H1 (cell line): ENCODE results near the gene SENP3. TPM values are rescaled to one million over a fixed set of nuclear protein-coding genes. Genes with fewer than 3 reads are reported as not detected.

Experiments used
- CTCF ChIA-PET: fragments of 300-600 bp; sonication (Branson Sonifier 250); formaldehyde crosslinking; loops from one replicate; lab custom pipeline; 2021; ENCODE audit not compliant: partially characterized antibody; lab: Charles Lee
- POLR2A ChIA-PET: fragments of 300-600 bp; sonication (Branson Sonifier 250); formaldehyde crosslinking; loops from one replicate; lab custom pipeline; 2021; ENCODE audit warnings: inconsistent platforms; ENCODE audit not compliant: partially characterized antibody; lab: Charles Lee
- DNase-seq, 2 experiments: peaks; one replicate each; pipeline versions ENCODE4 v3.0.0 to v3.0.0-alpha.2; 2010 to 2022; ENCODE audit warnings: low spot score in 2 of 2, low read depth in 1 of 2, mixed read lengths in 1 of 2
- FAIRE-seq: peaks from 2 replicates; lab custom pipeline; 2011; peaks lifted over from hg19 to GRCh38; lab: Jason Lieb, UNC
- H2AFZ ChIP-seq: 2 replicates; pipeline ENCODE4 v1.8.1; 2012; ENCODE audit warnings: low read length, inconsistent platforms
- H2AK5ac ChIP-seq: 2 replicates; pipeline ENCODE4 v1.6.1; 2013; ENCODE audit warnings: low read depth, low read length
- H2BK120ac ChIP-seq: replicated peaks from 2 replicates; pipeline ENCODE3; 2013; ENCODE audit warnings: low read depth, low read length, inconsistent platforms
- H2BK12ac ChIP-seq: 2 replicates; pipeline ENCODE4 v1.6.1; 2013; ENCODE audit warnings: low read depth, low read length
- H2BK15ac ChIP-seq: 2 replicates; pipeline ENCODE4 v1.6.1; 2013; ENCODE audit warnings: low read length
- H2BK20ac ChIP-seq: 2 replicates; pipeline ENCODE4 v1.6.1; 2013; ENCODE audit warnings: low read length
- H2BK5ac ChIP-seq: 2 replicates; pipeline ENCODE4 v1.6.1; 2013; ENCODE audit warnings: low read depth, low read length
- H3K14ac ChIP-seq: 2 replicates; pipeline ENCODE4 v1.6.1; 2013; ENCODE audit warnings: inconsistent platforms; ENCODE audit not compliant: insufficient read length
- H3K18ac ChIP-seq: 2 replicates; pipeline ENCODE4 v1.6.1; 2013; ENCODE audit warnings: low read length; ENCODE audit errors: extremely low read depth
- H3K23ac ChIP-seq: 2 replicates; pipeline ENCODE4 v1.6.1; 2013; ENCODE audit warnings: inconsistent platforms; ENCODE audit not compliant: insufficient read length
- H3K23me2 ChIP-seq: 2 replicates; pipeline ENCODE4 v1.6.1; 2013; ENCODE audit warnings: low read depth, low read length
- H3K27ac ChIP-seq: 2 replicates; pipeline ENCODE4 v1.6.1; 2011; ENCODE audit warnings: low read depth, low read length, inconsistent platforms
- H3K27me3 ChIP-seq, 4 experiments: replicated peaks in 1 of 4; 1 replicate in 1 of 4; 2 replicates in 3 of 4; pipeline versions ENCODE4 v1.6.1 to v1.8.1; 2011 to 2013; ENCODE audit warnings: low read length in 3 of 4, mild to moderate bottlenecking in 3 of 4, inconsistent platforms in 2 of 4, mixed read lengths in 2 of 4, moderate library complexity in 1 of 4; ENCODE audit not compliant: control insufficient read depth in 3 of 4, insufficient read depth in 3 of 4; ENCODE audit errors: extremely low read depth in 1 of 4
- H3K36me3 ChIP-seq, 4 experiments: 2 replicates each; pipeline versions ENCODE4 v1.6.1 to v1.8.1; 2011 to 2013; ENCODE audit warnings: mild to moderate bottlenecking in 4 of 4, low read length in 3 of 4, moderate library complexity in 2 of 4, control low read depth in 1 of 4, inconsistent platforms in 1 of 4; ENCODE audit not compliant: insufficient read depth in 4 of 4, control insufficient read depth in 2 of 4
- H3K4ac ChIP-seq: replicated peaks from 2 replicates; pipeline ENCODE3; 2013; ENCODE audit warnings: low read length, low read depth, mixed read lengths, inconsistent platforms; ENCODE audit not compliant: insufficient read length
- H3K4me1 ChIP-seq, 4 experiments: replicated peaks in 1 of 4; 1 replicate in 1 of 4; 2 replicates in 3 of 4; pipeline versions ENCODE4 v1.6.1 to v1.8.1; 2011 to 2013; ENCODE audit warnings: low read length in 3 of 4, inconsistent platforms in 2 of 4, mixed read lengths in 1 of 4; ENCODE audit not compliant: insufficient read depth in 4 of 4, control insufficient read depth in 3 of 4
- H3K4me2 ChIP-seq, 2 experiments: 2 replicates each; pipeline versions ENCODE4 v1.6.1 to v1.8.1; 2011 to 2013; ENCODE audit warnings: low read depth in 2 of 2, low read length in 2 of 2, control low read depth in 1 of 2, inconsistent platforms in 1 of 2, mild to moderate bottlenecking in 1 of 2; ENCODE audit not compliant: insufficient read depth in 1 of 2
- H3K4me3 ChIP-seq, 4 experiments: fragments of 200-600, 300-600 bp in 1 of 4; sonication (generic), shearing (Covaris generic), sonication (Bioruptor Twin) in 1 of 4; 2 replicates each; pipeline versions ENCODE4 v1.5.1 to v1.8.1; 2011 to 2016; ENCODE audit warnings: low read length in 4 of 4, low read depth in 3 of 4, control low read depth in 2 of 4, inconsistent platforms in 2 of 4, mild to moderate bottlenecking in 2 of 4, mixed read lengths in 1 of 4, moderate library complexity in 1 of 4; ENCODE audit not compliant: insufficient read depth in 2 of 4; ENCODE audit errors: extremely low read depth in 1 of 4
- H3K56ac ChIP-seq: replicated peaks from 2 replicates; pipeline ENCODE3; 2013; ENCODE audit warnings: low read depth, mild to moderate bottlenecking, mixed read lengths, low read length, inconsistent platforms; ENCODE audit not compliant: insufficient read length
- H3K79me1 ChIP-seq: 2 replicates; pipeline ENCODE4 v1.6.1; 2013; ENCODE audit warnings: low read depth, low read length, control low read depth
- H3K79me2 ChIP-seq, 2 experiments: 2 replicates each; pipeline versions ENCODE4 v1.6.1 to v1.8.1; 2012 to 2013; ENCODE audit warnings: low read length in 2 of 2, mild to moderate bottlenecking in 2 of 2, inconsistent platforms in 1 of 2; ENCODE audit not compliant: insufficient read depth in 2 of 2, control insufficient read depth in 1 of 2
- H3K9ac ChIP-seq, 4 experiments: replicated peaks in 1 of 4; 1 replicate in 1 of 4; 2 replicates in 3 of 4; pipeline versions ENCODE4 v1.6.1 to v1.8.1; 2011 to 2013; ENCODE audit warnings: low read depth in 3 of 4, low read length in 3 of 4, control low read depth in 2 of 4, mild to moderate bottlenecking in 2 of 4, moderate library complexity in 2 of 4, inconsistent platforms in 1 of 4; ENCODE audit errors: extremely low read depth in 1 of 4
- H3K9me3 ChIP-seq, 2 experiments: 2 replicates each; pipeline versions ENCODE4 v1.6.1 to v1.8.1; 2012 to 2013; ENCODE audit warnings: mild to moderate bottlenecking in 2 of 2, moderate library complexity in 2 of 2, control low read depth in 1 of 2, inconsistent platforms in 1 of 2, low read depth in 1 of 2, low read length in 1 of 2, mixed read lengths in 1 of 2; ENCODE audit not compliant: insufficient read depth in 2 of 2
- H4K20me1 ChIP-seq, 2 experiments: replicated peaks in 1 of 2; 2 replicates each; pipeline versions ENCODE3 to v1.8.1; 2011 to 2013; ENCODE audit warnings: inconsistent platforms in 2 of 2, low read length in 2 of 2, mild to moderate bottlenecking in 1 of 2; ENCODE audit not compliant: insufficient read depth in 2 of 2, control insufficient read depth in 1 of 2
- H4K5ac ChIP-seq: 2 replicates; pipeline ENCODE4 v1.6.1; 2013; ENCODE audit warnings: low read length, low read depth, mixed read lengths, inconsistent platforms; ENCODE audit not compliant: insufficient read length
- H4K8ac ChIP-seq: 2 replicates; pipeline ENCODE4 v1.8.0; 2013; ENCODE audit warnings: mild to moderate bottlenecking, moderate library complexity, low read length, inconsistent platforms; ENCODE audit not compliant: insufficient read depth; ENCODE audit errors: extremely low read depth
- H4K91ac ChIP-seq: replicated peaks from 2 replicates; pipeline ENCODE3; 2013; ENCODE audit warnings: low read length, mixed read lengths, inconsistent platforms; ENCODE audit not compliant: insufficient read length
- CBX8 ChIP-seq: fragments of 300-800, 300-1000 bp; sonication (generic); IDR thresholded peaks from 2 replicates; pipeline ENCODE4 v1.7.1; 2016; ENCODE audit warnings: low read depth, low read length, borderline replicate concordance
- CHD2 ChIP-seq: IDR thresholded peaks from 2 replicates; pipeline ENCODE4 v1.6.1; 2012; ENCODE audit warnings: low read length, improper control_type of control experiment
- EP300 ChIP-seq, 2 experiments: IDR thresholded peaks; 1 replicate in 1 of 2; 2 replicates in 1 of 2; pipeline ENCODE4 v1.6.1; 2011 to 2012; ENCODE audit warnings: low read depth in 2 of 2, low read length in 2 of 2, mild to moderate bottlenecking in 2 of 2, borderline replicate concordance in 1 of 2, inconsistent platforms in 1 of 2, moderate library complexity in 1 of 2
- JUN ChIP-seq: IDR thresholded peaks from 2 replicates; pipeline ENCODE4 v1.6.1; 2011; ENCODE audit warnings: low read depth, mild to moderate bottlenecking, improper control_type of control experiment, low read length
- POLR2AphosphoS5 ChIP-seq: IDR thresholded peaks from 2 replicates; pipeline ENCODE4 v1.6.1; 2011; ENCODE audit warnings: low read depth, low read length
- SP1 ChIP-seq: IDR thresholded peaks from 2 replicates; pipeline ENCODE4 v1.6.1; 2011; ENCODE audit warnings: low read depth, low read length
- TBP ChIP-seq: IDR thresholded peaks from 2 replicates; pipeline ENCODE4 v1.6.1; 2011; ENCODE audit warnings: low read depth, low read length, improper control_type of control experiment
- TEAD4 ChIP-seq: IDR thresholded peaks from 2 replicates; pipeline ENCODE4 v1.6.1; 2012; ENCODE audit warnings: low read depth, low read length, inconsistent platforms, mixed read lengths
- WGBS, 2 experiments: shearing (Covaris generic) in 1 of 2; methylation state at CpG; one replicate each; pipeline versions ENCODE4 v1.1.6 to v1.1.7; 2013 to 2015; ENCODE audit warnings: low lambda C conversion rate in 2 of 2, mixed read lengths in 2 of 2, inconsistent platforms in 1 of 2, low coverage in 1 of 2, missing lambda C conversion rate in 1 of 2; ENCODE audit not compliant: insufficient replicate concordance in 2 of 2, insufficient coverage in 1 of 2, insufficient read length in 1 of 2; ENCODE audit errors: extremely low coverage in 1 of 2, missing lambda C conversion rate in 1 of 2; 5-methylcytosine and 5-hydroxymethylcytosine counted together
- polyA plus RNA-seq, 7 experiments: library from polyadenylated mRNA; depleted of rRNA in 3 of 7; stranded (reverse) in 5 of 7; unstranded in 2 of 7; fragments of >200 nt in 5 of 7; fragments of 200-250 nt in 2 of 7; gene quantifications; 1 replicate in 5 of 7; 2 replicates in 1 of 7; 4 replicates in 1 of 7; pipeline versions ENCODE4 v1.2.1 to v1.2.3, GENCODE V29; 2011 to 2013; ENCODE audit warnings: missing spikeins in 2 of 7, mixed read lengths in 2 of 7
- total RNA-seq: library from RNA; stranded (reverse); fragmentation: NEBNext Ultra II Directional; extraction: Animal tissue kit (Norgen Biotek cat#: 25700); gene quantifications from 2 replicates; pipeline ENCODE4 v1.2.1, GENCODE V29; 2021
- TF ChIP-seq, protein P1 (sequence below), 3 experiments: IDR thresholded peaks; 1 replicate in 2 of 3; 2 replicates in 1 of 3; pipeline versions ENCODE4 v1.5.1 to v1.6.1; 2011; ENCODE audit warnings: low read length in 3 of 3, mild to moderate bottlenecking in 3 of 3, inconsistent platforms in 2 of 3, low read depth in 1 of 3, moderate library complexity in 1 of 3; ENCODE audit not compliant: insufficient read depth in 1 of 3; ENCODE audit errors: control extremely low read depth in 1 of 3
- TF ChIP-seq, protein P2 (sequence below): IDR thresholded peaks from 2 replicates; pipeline ENCODE4 v1.6.1; 2012; ENCODE audit warnings: inconsistent platforms

SENP3 gene
- total and polyA plus RNA-seq, 2 of the 8 experiments (the other 6 are each of a cell fraction or from before 2014, with no cell fraction given) = 86.2 to 129 TPM

DNA sequence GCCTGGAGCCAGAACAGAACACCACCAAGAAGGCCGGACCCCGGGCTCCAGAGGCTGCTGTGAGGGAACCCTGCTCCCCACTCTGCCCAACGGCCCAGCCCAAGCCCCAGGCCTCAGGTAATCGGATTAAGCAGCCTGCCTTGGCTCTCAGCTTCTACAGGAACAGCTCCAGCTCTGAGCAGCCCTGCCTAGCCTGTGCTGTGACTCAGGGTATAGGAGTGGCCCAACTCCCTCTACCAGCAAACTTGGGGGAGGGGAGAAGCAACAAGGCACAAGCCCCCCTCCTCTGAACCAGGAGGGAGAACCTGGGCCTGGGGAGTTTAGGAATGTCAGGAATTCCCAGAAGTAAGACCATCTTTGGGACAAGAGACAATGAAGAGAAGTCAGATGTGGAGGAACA is 29.0 kb downstream of the SENP3 start:
- no peak overlapping the region for H2BK15ac ChIP-seq
- no peaks in the 10 kb centered on the region for H3K79me2 ChIP-seq
- peaks cover 15% of the 10 kb centered on the region; the same call in 1 of the 2 replicates for H3K23me2 ChIP-seq
- H2BK5ac ChIP-seq = peak overlapping the region; percentile 81; the same call in 1 of the 2 replicates
- H2BK120ac ChIP-seq = no peak overlapping the region
- H3K9ac ChIP-seq = no peak overlapping the region; a peak in 1 of 7 replicates
- H3K27ac ChIP-seq = peak overlapping the region; percentile 87
- H3K14ac ChIP-seq = no peak overlapping the region
- H3K18ac ChIP-seq = peak overlapping the region; percentile 56; the same call in 1 of the 2 replicates
- no peak overlapping the region for H3K56ac ChIP-seq
- no peak overlapping the region for H2BK20ac ChIP-seq
- no peak overlapping the region for H2AK5ac ChIP-seq
- FAIRE-seq (peak; percentile 78), DNase-seq (peak in 1 of 2 experiments; percentile 63)
- no peak overlapping the region for H2AFZ ChIP-seq
- no peak overlapping the region for H3K23ac ChIP-seq
- peak overlapping the region; percentile 49 to 71 for H3K4me2 ChIP-seq
- H2BK12ac ChIP-seq = peak overlapping the region; percentile 68; the same call in 1 of the 2 replicates
- no peak overlapping the region for H4K91ac ChIP-seq
- no peak overlapping the region for H3K4ac ChIP-seq
- 72% methylated on average over 4 of the region's 4 CpGs; no CpG with 5 or more reads in 1 of the 2 experiments for WGBS, 2 experiments
- H3K27me3 ChIP-seq = no peaks in the 10 kb centered on the region
- H3K4me1 ChIP-seq = peaks cover 6 to 21% (median 18%) of the 10 kb centered on the region in 4 experiments
- H4K20me1 ChIP-seq = peaks cover 0 to 2% of the 10 kb centered on the region in 2 experiments
- no peak overlapping the region for H4K8ac ChIP-seq
- CTCF ChIA-PET = interaction anchor here (0.7 to 2.8 kb wide), 8 partner anchors 10 to 100 kb away, joined by 3 to 24 read pairs (median 15); partner anchors contain the start of genes FXR2 and SENP3
- peak overlapping the region in 2 of 4 experiments; percentile 18 to 29; a peak in 3 of 8 replicates for H3K4me3 ChIP-seq
- no peaks in the 10 kb centered on the region for H3K9me3 ChIP-seq
- no peaks in the 10 kb centered on the region; the same call in none of the 2 replicates for H3K79me1 ChIP-seq
- POLR2A ChIA-PET = interaction anchor here (0.6 to 28.5 kb wide), 14 partner anchors 11 to 114 kb away, joined by 3 to 1144 read pairs (median 12); partner anchors contain the start of genes ATP1B2, CD68, EFNB3 and FXR2
- H4K5ac ChIP-seq = no peak overlapping the region
- H3K36me3 ChIP-seq = peaks cover 15 to 53% (median 37%) of the 10 kb centered on the region in 4 experiments
- TF ChIP-seq JUN (no peak), TBP (peak; percentile 59; the same call in 1 of the 2 replicates), TEAD4 (peak; percentile 81), EP300 (IDR thresholded peaks at IDR 0.05; ENCODE audit: borderline replicate concordance in 1 of 2, low read depth in 2 of 2, low read length in 2 of 2) (no peak), SP1 (peak; percentile 62; the same call in 1 of the 2 replicates), CBX8 (no peak), POLR2AphosphoS5 (peak; percentile 60; the same call in 1 of the 2 replicates), CHD2 (0 out of 2 replicates have a peak, but pooled peaks have one; percentile 23)
- TF ChIP-seq, protein P1, sequence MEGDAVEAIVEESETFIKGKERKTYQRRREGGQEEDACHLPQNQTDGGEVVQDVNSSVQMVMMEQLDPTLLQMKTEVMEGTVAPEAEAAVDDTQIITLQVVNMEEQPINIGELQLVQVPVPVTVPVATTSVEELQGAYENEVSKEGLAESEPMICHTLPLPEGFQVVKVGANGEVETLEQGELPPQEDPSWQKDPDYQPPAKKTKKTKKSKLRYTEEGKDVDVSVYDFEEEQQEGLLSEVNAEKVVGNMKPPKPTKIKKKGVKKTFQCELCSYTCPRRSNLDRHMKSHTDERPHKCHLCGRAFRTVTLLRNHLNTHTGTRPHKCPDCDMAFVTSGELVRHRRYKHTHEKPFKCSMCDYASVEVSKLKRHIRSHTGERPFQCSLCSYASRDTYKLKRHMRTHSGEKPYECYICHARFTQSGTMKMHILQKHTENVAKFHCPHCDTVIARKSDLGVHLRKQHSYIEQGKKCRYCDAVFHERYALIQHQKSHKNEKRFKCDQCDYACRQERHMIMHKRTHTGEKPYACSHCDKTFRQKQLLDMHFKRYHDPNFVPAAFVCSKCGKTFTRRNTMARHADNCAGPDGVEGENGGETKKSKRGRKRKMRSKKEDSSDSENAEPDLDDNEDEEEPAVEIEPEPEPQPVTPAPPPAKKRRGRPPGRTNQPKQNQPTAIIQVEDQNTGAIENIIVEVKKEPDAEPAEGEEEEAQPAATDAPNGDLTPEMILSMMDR (IDR thresholded peaks at IDR 0.05; ENCODE audit: control extremely low read depth in 1 of 3, insufficient read depth in 1 of 3, low read depth in 1 of 3, low read length in 3 of 3) = no peak
- TF ChIP-seq, protein P2, sequence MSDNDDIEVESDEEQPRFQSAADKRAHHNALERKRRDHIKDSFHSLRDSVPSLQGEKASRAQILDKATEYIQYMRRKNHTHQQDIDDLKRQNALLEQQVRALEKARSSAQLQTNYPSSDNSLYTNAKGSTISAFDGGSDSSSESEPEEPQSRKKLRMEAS = no peak
